SK-N-SH (cell line): Measurements from ENCODE around the gene B3GALT2.

ENCODE experiments used
- CTCF ChIP-seq: fragments of 200-600 bp; sonication (generic); IDR thresholded peaks from 2 replicates; pipeline ENCODE4 v1.6.1; 2017; ENCODE audit warnings: antibody characterized with exemption, mild to moderate bottlenecking, moderate library complexity
- FOSL2 ChIP-seq: IDR thresholded peaks from 2 replicates; pipeline ENCODE4 v1.4.0; 2012; ENCODE audit warnings: low read depth, mild to moderate bottlenecking, moderate library complexity, borderline replicate concordance
- POLR2AphosphoS5 ChIP-seq: IDR thresholded peaks from 2 replicates; pipeline ENCODE4 v1.6.1; 2012; ENCODE audit warnings: low read depth, low read length
- RCOR1 ChIP-seq: fragments of 150-350 bp; IDR thresholded peaks from 2 replicates; pipeline ENCODE4 v1.6.1; 2017; ENCODE audit warnings: antibody characterized with exemption, low read length
- REST ChIP-seq: IDR thresholded peaks from 2 replicates; pipeline ENCODE4 v1.6.1; 2012; ENCODE audit warnings: mild to moderate bottlenecking, low read depth, low read length, moderate library complexity
- RFX5 ChIP-seq: IDR thresholded peaks from 2 replicates; pipeline ENCODE4 v1.6.1; 2012; ENCODE audit warnings: mild to moderate bottlenecking, improper control_type of control experiment, low read length
- SIN3A ChIP-seq: IDR thresholded peaks from 2 replicates; pipeline ENCODE4 v1.6.1; 2012; ENCODE audit warnings: low read depth, mild to moderate bottlenecking, low read length, moderate library complexity, borderline replicate concordance
- YY1 ChIP-seq: IDR thresholded peaks from 2 replicates; pipeline ENCODE4 v1.4.0; 2012; ENCODE audit warnings: low read depth, mild to moderate bottlenecking
- TF ChIP-seq, protein P1 (sequence below): IDR thresholded peaks from 2 replicates; pipeline ENCODE4 v1.4.0; 2012; ENCODE audit warnings: low read depth, borderline replicate concordance
- TF ChIP-seq, protein P2 (sequence below): fragments of 150-350 bp; IDR thresholded peaks from 2 replicates; pipeline ENCODE4 v1.6.1; 2016; ENCODE audit warnings: mild to moderate bottlenecking, low read depth, low read length

DNA sequence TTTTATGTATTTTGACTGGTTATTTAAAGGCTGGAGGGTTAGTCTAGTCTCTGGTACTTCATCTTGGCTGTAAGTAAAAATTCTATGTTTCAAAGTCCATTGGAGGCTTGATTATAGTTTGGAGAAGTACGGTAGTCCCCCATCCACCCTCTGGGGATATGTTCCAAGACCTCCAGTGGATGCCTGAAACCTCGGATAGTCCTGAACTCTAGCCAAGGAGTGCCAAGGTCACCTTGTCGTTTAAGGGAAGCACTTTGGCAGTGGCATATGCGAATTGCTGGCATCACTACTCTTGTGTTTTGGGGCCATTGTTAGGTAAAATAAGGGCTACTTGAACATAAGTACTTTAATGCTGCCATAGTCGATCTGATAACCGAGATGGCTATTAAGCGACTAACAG lies 46.2 kb downstream of the B3GALT2 start:
- no peak for TF ChIP-seq RCOR1
- TF ChIP-seq CTCF, result no peak
- TF ChIP-seq, protein P1, sequence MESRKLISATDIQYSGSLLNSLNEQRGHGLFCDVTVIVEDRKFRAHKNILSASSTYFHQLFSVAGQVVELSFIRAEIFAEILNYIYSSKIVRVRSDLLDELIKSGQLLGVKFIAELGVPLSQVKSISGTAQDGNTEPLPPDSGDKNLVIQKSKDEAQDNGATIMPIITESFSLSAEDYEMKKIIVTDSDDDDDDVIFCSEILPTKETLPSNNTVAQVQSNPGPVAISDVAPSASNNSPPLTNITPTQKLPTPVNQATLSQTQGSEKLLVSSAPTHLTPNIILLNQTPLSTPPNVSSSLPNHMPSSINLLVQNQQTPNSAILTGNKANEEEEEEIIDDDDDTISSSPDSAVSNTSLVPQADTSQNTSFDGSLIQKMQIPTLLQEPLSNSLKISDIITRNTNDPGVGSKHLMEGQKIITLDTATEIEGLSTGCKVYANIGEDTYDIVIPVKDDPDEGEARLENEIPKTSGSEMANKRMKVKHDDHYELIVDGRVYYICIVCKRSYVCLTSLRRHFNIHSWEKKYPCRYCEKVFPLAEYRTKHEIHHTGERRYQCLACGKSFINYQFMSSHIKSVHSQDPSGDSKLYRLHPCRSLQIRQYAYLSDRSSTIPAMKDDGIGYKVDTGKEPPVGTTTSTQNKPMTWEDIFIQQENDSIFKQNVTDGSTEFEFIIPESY, result no peak
- TF ChIP-seq SIN3A, result no peak
- no peak for TF ChIP-seq RFX5
- TF ChIP-seq FOSL2, result no peak
- TF ChIP-seq REST, result no peak
- TF ChIP-seq POLR2AphosphoS5, result no peak
- TF ChIP-seq YY1, result no peak
- TF ChIP-seq, protein P2, sequence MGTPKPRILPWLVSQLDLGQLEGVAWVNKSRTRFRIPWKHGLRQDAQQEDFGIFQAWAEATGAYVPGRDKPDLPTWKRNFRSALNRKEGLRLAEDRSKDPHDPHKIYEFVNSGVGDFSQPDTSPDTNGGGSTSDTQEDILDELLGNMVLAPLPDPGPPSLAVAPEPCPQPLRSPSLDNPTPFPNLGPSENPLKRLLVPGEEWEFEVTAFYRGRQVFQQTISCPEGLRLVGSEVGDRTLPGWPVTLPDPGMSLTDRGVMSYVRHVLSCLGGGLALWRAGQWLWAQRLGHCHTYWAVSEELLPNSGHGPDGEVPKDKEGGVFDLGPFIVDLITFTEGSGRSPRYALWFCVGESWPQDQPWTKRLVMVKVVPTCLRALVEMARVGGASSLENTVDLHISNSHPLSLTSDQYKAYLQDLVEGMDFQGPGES, result no peak
